Kidney epithelial cell (primary cell): ENCODE data around the gene RAET1L. TPM values are rescaled to one million over a fixed set of nuclear protein-coding genes. Genes with fewer than 3 reads are reported as not detected.
"Not testable (repeated sequence)": the region's sequence is repeated elsewhere in the genome, so short reads cannot be mapped to it uniquely, and the experiment has no call there.

Experiments used
- DNase-seq: peaks from one replicate; pipeline ENCODE4 v3.0.0-alpha.2; 2010; ENCODE audit warnings: low read depth
- H3K27me3 ChIP-seq: 2 replicates; pipeline ENCODE4 v1.6.0; 2011; ENCODE audit warnings: low read length; ENCODE audit not compliant: control insufficient read depth, insufficient read depth
- H3K36me3 ChIP-seq: 2 replicates; pipeline ENCODE4 v1.5.1; 2011; ENCODE audit warnings: low read length; ENCODE audit not compliant: control insufficient read depth, insufficient read depth
- H3K4me3 ChIP-seq: 2 replicates; pipeline ENCODE4 v1.5.1; 2011; ENCODE audit warnings: low read depth, mild to moderate bottlenecking, control low read depth, low read length
- CTCF ChIP-seq: IDR thresholded peaks from 2 replicates; pipeline ENCODE4 v1.5.1; 2011; ENCODE audit warnings: mild to moderate bottlenecking, moderate library complexity, low read length, control low read depth, inconsistent platforms; ENCODE audit not compliant: insufficient read depth, poor library complexity, severe bottlenecking
- total RNA-seq: library from RNA; depleted of rRNA; stranded (reverse); fragments of >200 nt; gene quantifications from 2 replicates; pipeline ENCODE4 v1.2.3, GENCODE V29; 2015

RAET1L gene
- total RNA-seq, 1 donor from 2014 or later = 1.5 TPM

GRCh38 chr6:150068720-150069648 lies 43.7 kb upstream of the RAET1L start, which contains the start of gene ULBP3:
Gene ULBP3 (minus strand): TSS chr6:150069121. CDS start chr6:150069066, 55 bp downstream.
- Histone ChIP-seq H3K4me3 (peak within 1 kb of the TSS; percentile 62), H3K27me3 (no peaks in the 10 kb centered on the region), H3K36me3 (no peaks in the 10 kb centered on the region)
- TF ChIP-seq CTCF = peak; percentile 74
- peak; percentile 87 for DNase-seq

DNA sequence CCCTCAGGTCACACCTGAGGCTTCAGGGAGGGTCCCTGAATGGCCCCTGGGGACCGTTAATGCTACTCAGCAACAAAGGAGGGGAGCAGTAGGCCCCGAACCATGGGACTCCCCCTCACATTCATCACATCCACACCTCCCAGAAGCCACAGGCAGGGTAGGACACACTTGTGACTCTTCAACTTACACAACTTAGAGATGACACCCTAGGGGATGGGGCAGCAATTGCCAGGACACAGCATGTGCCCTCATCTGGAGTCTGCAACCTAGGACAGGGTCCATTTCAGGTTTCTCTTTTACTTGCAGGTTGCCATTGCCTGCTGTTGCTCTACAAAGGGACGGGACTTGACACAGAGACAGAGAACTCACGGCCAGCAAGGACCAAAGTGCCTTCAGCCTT lies 42.8 kb upstream of the RAET1L start:
- no peaks in the 10 kb centered on the region for H3K27me3 ChIP-seq
- no peak for TF ChIP-seq CTCF
- DNase-seq = no peak
- H3K36me3 ChIP-seq = no peaks in the 10 kb centered on the region
- peak overlapping the region; percentile 62 for H3K4me3 ChIP-seq

GRCh38 chr6:150065083-150065482 lies 39.8 kb upstream of the RAET1L start:
- no peak for TF ChIP-seq CTCF
- no peak overlapping the region for H3K4me3 ChIP-seq
- no peak for DNase-seq
- no peaks in the 10 kb centered on the region for H3K36me3 ChIP-seq
- no peaks in the 10 kb centered on the region for H3K27me3 ChIP-seq

DNA sequence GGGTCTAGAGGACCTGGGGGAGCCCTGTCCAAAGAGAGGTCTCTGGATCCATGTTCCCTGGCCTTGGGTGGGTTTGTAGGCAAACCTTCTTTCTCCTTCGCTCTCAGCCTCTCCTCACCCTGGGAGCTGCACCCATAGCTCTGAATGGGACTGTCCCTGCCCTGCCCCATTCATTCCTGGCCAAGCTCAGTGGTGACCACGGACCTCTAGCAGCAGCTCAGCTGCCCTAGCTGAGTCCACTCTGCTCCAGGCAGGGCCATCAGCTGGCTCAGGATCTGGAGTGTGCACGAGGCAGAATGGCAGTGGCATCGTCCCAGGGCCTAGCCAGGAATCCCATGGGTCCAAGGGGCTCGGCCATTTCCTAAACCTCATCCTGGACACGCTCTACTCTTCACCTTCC lies 38.3 kb upstream of the RAET1L start:
- no peaks in the 10 kb centered on the region for H3K36me3 ChIP-seq
- H3K27me3 ChIP-seq = no peaks in the 10 kb centered on the region
- H3K4me3 ChIP-seq = no peak overlapping the region
- no peak for TF ChIP-seq CTCF
- no peak for DNase-seq

DNA sequence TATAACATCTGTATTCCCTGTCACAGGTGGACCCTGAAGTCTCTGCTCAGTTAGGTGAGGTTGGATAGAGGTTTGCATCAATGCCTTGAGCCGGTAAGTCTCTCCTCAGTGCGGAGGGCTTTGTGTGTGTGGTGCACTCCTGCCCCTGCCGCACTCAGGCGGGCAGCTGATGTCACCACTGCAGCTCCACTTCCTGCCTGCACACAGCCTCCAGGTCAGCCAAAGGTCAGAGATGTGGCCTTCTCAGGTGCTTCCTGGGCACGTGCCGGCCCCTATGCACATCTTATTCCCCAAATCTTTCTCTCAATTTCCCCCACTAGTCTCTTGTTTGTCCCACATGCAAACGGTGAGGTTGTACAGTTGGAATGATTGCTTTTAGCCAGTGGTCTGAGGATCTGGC lies 34.6 kb upstream of the RAET1L start:
- peaks cover 16% of the 10 kb centered on the region for H3K27me3 ChIP-seq
- not testable (repeated sequence) for H3K4me3 ChIP-seq, DNase-seq, H3K36me3 ChIP-seq

GRCh38 chr6:150058986-150059385 lies 33.7 kb upstream of the RAET1L start:
- no peak for DNase-seq
- no peaks in the 10 kb centered on the region for H3K36me3 ChIP-seq
- no peak overlapping the region for H3K4me3 ChIP-seq
- no peak for TF ChIP-seq CTCF
- peaks cover 25% of the 10 kb centered on the region for H3K27me3 ChIP-seq
